Lung (tissue), 12 donors: ENCODE data around the gene MAML3. TPM values are rescaled to one million over a fixed set of nuclear protein-coding genes. Genes with fewer than 3 reads are reported as not detected.

Experiments used
- ATAC-seq: fragments of 200-7000 bp; cut with Tn5 transposase; one replicate; pipeline ENCODE4 v1.9.1; 2020; ENCODE audit warnings: moderate number of reproducible peaks; ENCODE audit not compliant: insufficient read depth, low FRiP score
- DNase-seq, 3 donors: peaks; one replicate each; pipeline ENCODE4 v3.0.0-alpha.2; 2013 to 2017
- H3K27ac ChIP-seq, 2 donors: one replicate each; pipeline ENCODE4 v1.5.1; 2013; ENCODE audit warnings: mild to moderate bottlenecking in 2 of 2, moderate library complexity in 2 of 2, control low read depth in 1 of 2, inconsistent platforms in 1 of 2, low read depth in 1 of 2, low read length in 1 of 2
- H3K27me3 ChIP-seq, 3 donors: one replicate each; pipeline ENCODE4 v1.5.1; 2013; ENCODE audit warnings: low read length in 2 of 3; ENCODE audit not compliant: control insufficient read depth in 3 of 3, insufficient read depth in 3 of 3
- H3K36me3 ChIP-seq, 4 donors: one replicate each; pipeline ENCODE4 v1.5.1; 2013; ENCODE audit warnings: low read length in 4 of 4, mild to moderate bottlenecking in 1 of 4, moderate library complexity in 1 of 4; ENCODE audit not compliant: control insufficient read depth in 4 of 4, insufficient read depth in 4 of 4
- H3K4me1 ChIP-seq, 5 donors: one replicate each; pipeline ENCODE4 v1.5.1; 2013; ENCODE audit warnings: low read length in 5 of 5, mild to moderate bottlenecking in 2 of 5, moderate library complexity in 1 of 5; ENCODE audit not compliant: control insufficient read depth in 5 of 5, insufficient read depth in 5 of 5
- H3K4me3 ChIP-seq: one replicate; pipeline ENCODE4 v1.5.1; 2013; ENCODE audit warnings: mild to moderate bottlenecking, control low read depth, moderate library complexity
- H3K9ac ChIP-seq, 2 donors: one replicate each; pipeline ENCODE4 v1.5.1; 2013; ENCODE audit warnings: low read length in 2 of 2, control low read depth in 1 of 2; ENCODE audit not compliant: insufficient read depth in 1 of 2
- H3K9me3 ChIP-seq, 4 donors: one replicate each; pipeline ENCODE4 v1.5.1; 2013; ENCODE audit warnings: low read length in 3 of 4, mild to moderate bottlenecking in 1 of 4, moderate library complexity in 1 of 4; ENCODE audit not compliant: control insufficient read depth in 4 of 4, insufficient read depth in 3 of 4
- CTCF ChIP-seq: IDR thresholded peaks from 2 replicates; pipeline ENCODE4 v1.5.1; 2012; ENCODE audit warnings: mild to moderate bottlenecking; ENCODE audit errors: control extremely low read depth, extremely low read depth
- WGBS, 2 donors: extraction: QIAGEN DNeasy Blood & Tissue Kit; methylation state at CpG; one replicate each; pipeline ENCODE4 v1.1.7; 2013; 5-methylcytosine and 5-hydroxymethylcytosine counted together
- polyA plus RNA-seq, 2 donors: library from polyadenylated mRNA; stranded (reverse); fragments of 200-250 nt; gene quantifications; one replicate each; pipeline ENCODE4 v1.2.1, GENCODE V29; 2013
- total RNA-seq, 2 donors: library from RNA; depleted of rRNA in 1 of 2; stranded (reverse); fragments of >200 nt in 1 of 2; gene quantifications; one replicate each; pipeline ENCODE4 v1.2.1, GENCODE V29; 2014 to 2021
- donor health status: control.
- donor health status: control.
- donor health status: Bipolar disorder and iron deficiency.
- donor health status: healthy.
- donor health status: DM: yes; HTN: yes; CAD: no.

MAML3 gene
- total and polyA plus RNA-seq, 4 donors = 3.0 to 16.4 (median 8.5) TPM

DNA sequence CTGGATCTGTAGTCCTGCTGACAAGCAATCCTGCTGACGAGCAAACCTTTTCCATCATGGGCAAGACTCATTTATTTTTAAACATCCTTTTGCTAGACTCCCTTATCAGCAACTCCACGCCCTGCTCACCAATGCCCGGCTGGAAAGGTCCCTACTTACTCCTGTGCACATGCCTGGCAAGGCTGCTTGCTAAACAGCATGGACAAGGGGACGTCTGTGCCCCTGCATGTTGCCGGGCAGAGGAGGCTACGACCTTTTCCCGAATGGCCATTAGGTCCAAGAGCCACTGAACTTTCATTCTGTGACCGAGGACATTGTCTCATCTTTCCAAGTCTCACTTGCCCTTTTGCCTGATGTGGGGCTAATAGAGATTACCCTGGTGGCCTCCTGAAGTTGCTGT lies 389.8 kb downstream of the MAML3 start:
- H3K27ac ChIP-seq = peak overlapping the region; percentile 76 to 93
- H3K27me3 ChIP-seq = no peaks in the 10 kb centered on the region
- H3K9me3 ChIP-seq = no peaks in the 10 kb centered on the region
- H3K9ac ChIP-seq = no peak overlapping the region
- no peaks in the 10 kb centered on the region for H3K36me3 ChIP-seq
- DNase-seq (no peak), ATAC-seq (no peak)
- peaks cover 14 to 42% (median 22%) of the 10 kb centered on the region in 5 donors for H3K4me1 ChIP-seq
- whole genome bisulfite sequencing, 2 donors = 30 to 39% methylated on average over 8 of the region's 8 CpGs
- H3K4me3 ChIP-seq = no peak overlapping the region
- no peak for TF ChIP-seq CTCF

DNA sequence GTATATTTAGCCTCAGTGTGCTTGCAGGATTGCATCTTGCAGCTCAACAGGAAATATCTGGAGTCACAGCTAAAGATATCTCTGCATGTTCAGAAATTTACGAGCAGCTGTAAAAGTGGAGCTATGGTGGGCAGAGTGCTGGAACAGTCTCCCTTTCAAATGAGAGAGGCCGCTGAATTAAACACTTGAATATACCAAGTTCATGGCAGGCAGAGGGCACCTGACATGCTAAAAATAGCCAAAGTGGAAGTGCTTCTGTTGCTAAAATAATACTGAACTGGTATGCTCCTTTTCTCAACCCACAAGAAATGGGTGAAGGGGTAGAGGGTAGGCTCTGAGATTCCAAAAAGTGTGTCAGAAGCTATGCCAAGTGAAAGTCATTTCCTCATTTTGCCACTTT lies 390.3 kb downstream of the MAML3 start:
- Histone ChIP-seq H3K4me1 (peaks cover 14 to 42% (median 22%) of the 10 kb centered on the region in 5 donors), H3K27me3 (no peaks in the 10 kb centered on the region), H3K9me3 (no peaks in the 10 kb centered on the region), H3K36me3 (no peaks in the 10 kb centered on the region), H3K4me3 (no peak overlapping the region), H3K9ac (no peak overlapping the region), H3K27ac (peak overlapping the region; percentile 61 to 93)
- no peak for TF ChIP-seq CTCF
- no peak for ATAC-seq
- DNase-seq = peak in 2 of 3 donors; percentile 69 to 77
- WGBS, 2 donors = 5 to 8% methylated on average over 2 of the region's 2 CpGs

DNA sequence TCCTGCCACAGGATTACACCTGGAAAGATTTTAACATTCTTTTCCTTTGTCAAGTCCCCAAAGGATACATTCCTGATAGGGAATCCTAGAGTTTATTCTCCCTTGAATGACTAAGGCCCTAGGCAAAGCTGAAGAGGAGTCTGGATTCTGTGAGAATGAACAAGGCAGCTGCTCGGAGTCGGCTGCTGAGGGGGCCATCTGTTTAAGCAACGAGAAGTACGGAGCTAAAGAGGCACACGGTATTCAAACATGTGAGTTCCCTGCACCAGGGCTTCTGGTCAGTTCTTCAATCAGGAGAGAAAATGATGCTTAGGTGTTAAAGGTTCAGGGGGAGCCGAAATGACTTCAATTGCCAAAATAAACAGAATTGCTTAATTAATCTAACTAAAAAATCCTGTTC lies 390.8 kb downstream of the MAML3 start:
- no peak overlapping the region for H3K4me3 ChIP-seq
- no peak for TF ChIP-seq CTCF

GRCh38 chr4:139762720-139763119 lies 391.3 kb downstream of the MAML3 start:
- no peak overlapping the region for H3K4me3 ChIP-seq
- H3K27me3 ChIP-seq = no peaks in the 10 kb centered on the region
- TF ChIP-seq CTCF = no peak
- peaks cover 14 to 39% (median 22%) of the 10 kb centered on the region in 5 donors for H3K4me1 ChIP-seq
- H3K36me3 ChIP-seq = no peaks in the 10 kb centered on the region
- peak overlapping the region; percentile 65 to 93 for H3K27ac ChIP-seq
- H3K9ac ChIP-seq = peak overlapping the region in 1 of 2 donors; percentile 11
- no peaks in the 10 kb centered on the region for H3K9me3 ChIP-seq
- ATAC-seq = no peak
- WGBS, 2 donors = 25 to 35% methylated on average over 5 of the region's 5 CpGs
- peak in 2 of 3 donors; percentile 54 to 62 for DNase-seq

More for the DNA sequence above, 390.8 kb downstream of the MAML3 start:
- H3K27ac ChIP-seq = peak overlapping the region; percentile 81 to 93
- H3K36me3 ChIP-seq = no peaks in the 10 kb centered on the region
- no peaks in the 10 kb centered on the region for H3K9me3 ChIP-seq
- peak in 1 of 3 donors; percentile 38 for DNase-seq
- peak overlapping the region in 1 of 2 donors; percentile 11 for H3K9ac ChIP-seq
- no peak for ATAC-seq
- H3K27me3 ChIP-seq = no peaks in the 10 kb centered on the region
- WGBS, 2 donors = 12 to 31% methylated on average over 6 of the region's 6 CpGs
- peaks cover 14 to 39% (median 22%) of the 10 kb centered on the region in 5 donors for H3K4me1 ChIP-seq
